Heart left ventricle (tissue), 16 donors: ENCODE measurements around the gene OR5B3. TPM values are rescaled to one million over a fixed set of nuclear protein-coding genes. Genes with fewer than 3 reads are reported as not detected.

Source experiments
- ATAC-seq, 4 donors: fragments of 200-7000 bp; cut with Tn5 transposase; one replicate each; pipeline ENCODE4 v1.9.1; 2020 to 2022; ENCODE audit warnings: moderate library complexity in 4 of 4, mild to moderate bottlenecking in 3 of 4, moderate number of reproducible peaks in 1 of 4
- DNase-seq, 5 donors: peaks; one replicate each; pipeline ENCODE4 v3.0.0-alpha.2; 2020
- H3K27ac ChIP-seq, 12 donors: fragments of 200-600 bp; sonication (generic) in 4 of 12; one replicate each; pipeline versions ENCODE4 v1.5.0 to v1.8.0; 2016 to 2022; ENCODE audit warnings: mild to moderate bottlenecking in 2 of 12
- H3K27me3 ChIP-seq, 9 donors: fragments of 200-600 bp; sonication (generic) in 2 of 9; one replicate each; pipeline versions ENCODE4 v1.5.1 to v1.8.0; 2016 to 2022; ENCODE audit warnings: mild to moderate bottlenecking in 3 of 9
- H3K36me3 ChIP-seq, 9 donors: fragments of 200-600 bp; sonication (generic) in 2 of 9; one replicate each; pipeline versions ENCODE4 v1.5.0 to v1.8.0; 2018 to 2022; ENCODE audit warnings: mild to moderate bottlenecking in 2 of 9
- H3K4me1 ChIP-seq, 12 donors: fragments of 200-600 bp; sonication (generic) in 4 of 12; one replicate each; pipeline versions ENCODE4 v1.5.0 to v1.8.0; 2016 to 2022; ENCODE audit warnings: mild to moderate bottlenecking in 3 of 12
- H3K4me3 ChIP-seq, 12 donors: fragments of 200-600 bp; sonication (generic) in 4 of 12; one replicate each; pipeline versions ENCODE4 v1.5.0 to v1.8.0; 2017 to 2022; ENCODE audit warnings: mild to moderate bottlenecking in 9 of 12, moderate library complexity in 4 of 12
- H3K9me3 ChIP-seq, 12 donors: fragments of 200-600 bp; sonication (generic) in 4 of 12; one replicate each; pipeline versions ENCODE4 v1.5.0 to v1.8.0; 2016 to 2022; ENCODE audit warnings: mild to moderate bottlenecking in 1 of 12
- CTCF ChIP-seq, 12 donors: fragments of 200-600 bp; sonication (generic) in 4 of 12; IDR thresholded peaks; one replicate each; pipeline versions ENCODE4 v1.5.0 to v1.8.0; 2018 to 2022; ENCODE audit warnings: antibody characterized with exemption in 12 of 12, mild to moderate bottlenecking in 5 of 12
- POLR2A ChIP-seq, 2 donors: fragments of 450-650 bp; IDR thresholded peaks; one replicate each; pipeline ENCODE4 v1.6.1; 2017; ENCODE audit warnings: antibody characterized with exemption in 2 of 2, mild to moderate bottlenecking in 2 of 2, moderate library complexity in 2 of 2
- WGBS, 4 donors: extraction: QIAGEN DNeasy Blood & Tissue Kit in 2 of 4; methylation state at CpG; one replicate each; pipeline versions ENCODE4 v1.1.5 to v1.1.7; 2013 to 2018; 5-methylcytosine and 5-hydroxymethylcytosine counted together
- intact Hi-C, 10 donors: fragments of 100-400 bp; cut with DNase I; formaldehyde crosslinking; loops; one replicate each; pipeline versions ENCODE4 v1.11.1 to v1.14.2; 2022
- polyA plus RNA-seq, 2 donors: library from polyadenylated mRNA; stranded (reverse); fragments of 200-250 nt; gene quantifications; one replicate each; pipeline ENCODE4 v1.2.3, GENCODE V29; 2013
- total RNA-seq, 9 donors: library from RNA; depleted of rRNA in 2 of 9; stranded (reverse); fragments of >200 nt in 2 of 9; fragmentation: NEBNext Ultra II Directional in 3 of 9; extraction: Animal tissue kit (Norgen Biotek cat#: 25700) in 3 of 9; gene quantifications; one replicate each; pipeline versions ENCODE4 v1.1.0 to v1.2.4, GENCODE V29; 2016 to 2023
- donor health status: ischemic (EF 13 %, LVEDD 7.1; RV severe dilation, severe dysfunction).
- donor health status: healthy with polysubstance abuse.
- donor health status: DM: no; HTN: yes; CAD: no.
- donor health status: DM: no; HTN: no; CAD: no.
- donor health status: ischemic (EF 25% LVEDD 6.9; RV normal size, moderate dysfunction).
- donor health status: ischemic (EF 25% LVEDD 5.7; RV mildly dilated, moderate dysfunction).
- donor health status: healthy.
- donor health status: DM: yes; HTN: yes; CAD: no.
- donor health status: ischemic (EF 35%, LVEDD 5.7; RV mildly dilated, moderate dysfunction).
- donor health status: nonischemic (EF 11% LVEDD 7.7; RV severe dilation, severe dysfunction).
- donor health status: DM: yes; HTN: yes; CAD: no.
- donor health status: PGD.
- donor health status: ischemic (EF 29% LVEDD 5.4; RV normal size, mild dysfunction).
- donor health status: nonischemic (EF 23%, LVEDD 6.1; RV moderate dilation, normal function).

The OR5B3 gene
- total and polyA plus RNA-seq, 11 donors: not detected

GRCh38 chr11:58442136-58442535 lies 35.5 kb upstream of the OR5B3 start, which contains the start of gene OR5B12:
Gene OR5B12, minus strand, starts transcription at chr11:58442236. Its CDS starts 2,085 bp downstream, at chr11:58440151.
- WGBS, 4 donors: 83 to 90% (median 90%) methylated on average over 1 of the region's 1 CpG
- ATAC-seq: no peak
- no peak within 1 kb of the TSS for H3K4me3 ChIP-seq
- no peaks in the 10 kb centered on the region for H3K36me3 ChIP-seq
- intact Hi-C loops: no loop called here
- H3K4me1 ChIP-seq: no peaks in the 10 kb centered on the region
- peaks cover 0 to 34% (median 11%) of the 10 kb centered on the region in 12 donors for H3K9me3 ChIP-seq
- no peak within 1 kb of the TSS for H3K27ac ChIP-seq
- DNase-seq: no peak
- no peak for TF ChIP-seq POLR2A (IDR thresholded peaks at IDR 0.05)
- TF ChIP-seq CTCF (IDR thresholded peaks at IDR 0.05): no peak
- H3K27me3 ChIP-seq: no peaks in the 10 kb centered on the region

GRCh38 chr11:58438486-58438885 lies 31.8 kb upstream of the OR5B3 start:
- Histone ChIP-seq H3K9me3 (peaks cover 0 to 20% (median 3%) of the 10 kb centered on the region in 12 donors), H3K4me1 (no peaks in the 10 kb centered on the region), H3K27me3 (no peaks in the 10 kb centered on the region), H3K4me3 (no peak overlapping the region), H3K36me3 (no peaks in the 10 kb centered on the region), H3K27ac (no peak overlapping the region)
- intact Hi-C loops: no loop called here
- DNase-seq (no peak), ATAC-seq (no peak)
- TF ChIP-seq POLR2A (IDR thresholded peaks at IDR 0.05) (no peak), CTCF (IDR thresholded peaks at IDR 0.05) (no peak)
- 24 to 64% (median 38%) methylated on average over 4 of the region's 4 CpGs for WGBS, 4 donors

GRCh38 chr11:58434217-58434616 lies 27.5 kb upstream of the OR5B3 start:
- TF ChIP-seq POLR2A (IDR thresholded peaks at IDR 0.05) (no peak), CTCF (IDR thresholded peaks at IDR 0.05) (no peak)
- Histone ChIP-seq H3K36me3 (no peaks in the 10 kb centered on the region), H3K27ac (no peak overlapping the region), H3K4me3 (no peak overlapping the region), H3K27me3 (no peaks in the 10 kb centered on the region), H3K9me3 (peaks cover 0 to 26% (median 4%) of the 10 kb centered on the region in 12 donors), H3K4me1 (no peaks in the 10 kb centered on the region)
- intact Hi-C loops: no loop called here
- DNase-seq (no peak), ATAC-seq (no peak)
- 69 to 78% (median 75%) methylated on average over 3 of the region's 3 CpGs for WGBS, 4 donors

- H3K27ac ChIP-seq: no peak overlapping the region
- H3K4me3 ChIP-seq: no peak overlapping the region
- no peaks in the 10 kb centered on the region for H3K4me1 ChIP-seq
- TF ChIP-seq CTCF (IDR thresholded peaks at IDR 0.05): no peak
- no peak for TF ChIP-seq POLR2A (IDR thresholded peaks at IDR 0.05)
- ATAC-seq (no peak), DNase-seq (no peak)
- H3K9me3 ChIP-seq: peaks cover 0 to 31% (median 6%) of the 10 kb centered on the region in 12 donors
- H3K27me3 ChIP-seq: no peaks in the 10 kb centered on the region
- H3K36me3 ChIP-seq: no peaks in the 10 kb centered on the region
- 30 to 70% (median 52%) methylated on average over 3 of the region's 3 CpGs for WGBS, 4 donors
- intact Hi-C loops: no loop called here
Measured at GRCh38 chr11:58433638-58434203, 27.0 kb upstream of the OR5B3 start.
